ENCODE results near the gene NR2C2. TPM values are rescaled to one million over a fixed set of nuclear protein-coding genes. Genes with fewer than 3 reads are reported as not detected.

The NR2C2 gene
- total RNA-seq, 2 experiments from 2014 or later = 47.1 to 47.4 TPM

GRCh38 chr3:15071699-15072098, 124.3 kb downstream of the NR2C2 start:
- H3K27ac Mint-ChIP-seq = no peak overlapping the region
- intact Hi-C loops (cut with micrococcal nuclease) = no loop called here
- no peak for TF ChIP-seq CTCF (IDR thresholded peaks at IDR 0.05)
- ChIA-PET CTCF (interaction anchor here (1.3 kb wide), 1 partner anchor 10 kb away, joined by 5 read pairs; no protein-coding TSS in a partner anchor), POLR2A (no interaction called here)
- H3K4me1 Mint-ChIP-seq (ENCODE audit: low read depth) = no peaks in the 10 kb centered on the region
- no peak overlapping the region for H3K4me3 Mint-ChIP-seq
- no peaks in the 10 kb centered on the region for H3K27me3 Mint-ChIP-seq
- no peak for ATAC-seq
- H3K36me3 Mint-ChIP-seq (ENCODE audit: low read depth) = peaks cover 17% of the 10 kb centered on the region
- no peak for DNase-seq
- no peaks in the 10 kb centered on the region for H3K9me3 Mint-ChIP-seq

DNA sequence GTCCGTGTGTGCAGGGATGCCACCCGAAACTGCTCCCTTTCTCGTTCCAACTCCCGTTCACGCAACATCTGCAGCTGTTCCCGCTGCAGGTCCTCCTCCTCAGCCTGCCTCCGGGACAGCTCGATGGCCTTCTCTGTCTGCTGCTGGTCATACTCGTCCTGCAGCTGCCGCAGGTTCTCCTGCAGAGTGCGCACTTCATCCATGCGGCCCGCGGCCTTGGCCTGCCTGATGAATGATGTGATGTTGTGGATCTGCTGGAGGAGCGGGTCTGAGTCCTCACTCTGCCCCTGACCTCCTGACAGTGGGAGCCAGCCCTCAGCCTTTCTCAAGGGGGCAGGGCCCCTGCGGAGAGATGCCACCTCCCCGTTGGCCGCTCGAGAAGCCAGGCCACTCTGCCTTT, 127.1 kb downstream of the NR2C2 start:
- Mint-ChIP-seq H3K27ac (no peak overlapping the region), H3K4me3 (no peak overlapping the region), H3K27me3 (no peaks in the 10 kb centered on the region), H3K9me3 (no peaks in the 10 kb centered on the region), H3K36me3 (ENCODE audit: low read depth) (peaks cover 23% of the 10 kb centered on the region), H3K4me1 (ENCODE audit: low read depth) (no peaks in the 10 kb centered on the region)
- ChIA-PET POLR2A (interaction anchor here (0.6 to 2.3 kb wide), 3 partner anchors 10 to 128 kb away, joined by 3 to 8 read pairs (median 4); partner anchors contain the start of gene MRPS25), CTCF (interaction anchor here (0.6 kb wide), 1 partner anchor 121 kb away, joined by 3 read pairs; no protein-coding TSS in a partner anchor)
- intact Hi-C loops (cut with micrococcal nuclease) = no loop called here
- no peak for TF ChIP-seq CTCF (IDR thresholded peaks at IDR 0.05)
- DNase-seq = no peak
- ATAC-seq = no peak

- H3K27me3 Mint-ChIP-seq = no peaks in the 10 kb centered on the region
- H3K36me3 Mint-ChIP-seq (ENCODE audit: low read depth) = peaks cover 45% of the 10 kb centered on the region
- ChIA-PET CTCF (no interaction called here), POLR2A (no interaction called here)
- no peaks in the 10 kb centered on the region for H3K9me3 Mint-ChIP-seq
- no peaks in the 10 kb centered on the region for H3K4me1 Mint-ChIP-seq (ENCODE audit: low read depth)
- H3K27ac Mint-ChIP-seq = no peak overlapping the region
- no peak for ATAC-seq
- no peak overlapping the region for H3K4me3 Mint-ChIP-seq
- intact Hi-C loops (cut with micrococcal nuclease) = no loop called here
- no peak for TF ChIP-seq CTCF (IDR thresholded peaks at IDR 0.05)
- no peak for DNase-seq
Measured at GRCh38 chr3:15079091-15079490, 131.7 kb downstream of the NR2C2 start.

DNA sequence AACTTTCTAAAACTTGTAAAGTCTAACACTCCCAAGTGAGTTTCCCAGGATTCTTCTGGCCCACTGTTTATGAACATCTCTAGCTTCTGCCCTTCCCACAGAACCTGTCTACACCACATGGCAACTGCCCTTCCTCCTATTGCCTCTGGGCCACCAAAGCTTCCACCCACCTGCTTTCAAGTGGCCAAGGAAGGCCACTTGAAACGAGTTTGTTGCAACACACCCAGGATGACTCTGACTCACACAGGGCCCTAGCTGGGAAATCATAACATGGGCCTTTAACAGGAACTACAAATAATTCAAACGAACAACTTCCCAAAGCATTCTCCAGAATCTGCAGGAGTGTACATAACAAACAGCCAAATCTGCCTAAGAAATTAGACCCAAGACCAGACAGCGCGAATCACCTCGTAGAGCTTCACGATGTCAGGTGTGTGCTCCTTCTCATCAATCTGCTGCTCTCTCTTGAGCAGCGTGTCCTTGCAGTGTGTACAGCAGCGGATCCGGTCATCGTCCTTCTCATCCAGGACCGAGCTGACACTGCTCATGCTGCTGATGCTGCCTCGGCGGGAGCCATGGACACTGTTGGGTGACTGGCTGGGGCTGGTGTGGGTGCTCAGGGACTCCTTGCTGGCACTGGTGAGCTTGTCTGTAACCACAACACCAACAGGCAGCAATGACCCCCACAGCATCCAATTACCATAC, 134.7 kb downstream of the NR2C2 start:
- intact Hi-C loops (cut with micrococcal nuclease) = no loop called here
- TF ChIP-seq CTCF (IDR thresholded peaks at IDR 0.05) = no peak
- Mint-ChIP-seq H3K4me3 (no peak overlapping the region), H3K4me1 (ENCODE audit: low read depth) (no peaks in the 10 kb centered on the region), H3K9me3 (no peaks in the 10 kb centered on the region), H3K27ac (no peak overlapping the region), H3K27me3 (no peaks in the 10 kb centered on the region), H3K36me3 (ENCODE audit: low read depth) (peaks cover 38% of the 10 kb centered on the region)
- ATAC-seq (no peak), DNase-seq (no peak)
- CTCF ChIA-PET = interaction anchor here (1.4 kb wide), 1 partner anchor 11 kb away, joined by 5 read pairs; no protein-coding TSS in a partner anchor
- POLR2A ChIA-PET = interaction anchor here (0.8 to 1.2 kb wide), 4 partner anchors 9 to 53 kb away, joined by 3 to 4 read pairs (median 3); partner anchors contain the start of gene RBSN

- ATAC-seq (no peak), DNase-seq (no peak)
- CTCF ChIA-PET = interaction anchor here (0.6 kb wide), 1 partner anchor 18 kb away, joined by 3 read pairs; the partner anchor contains the start of gene MRPS25
- no peak for TF ChIP-seq CTCF (IDR thresholded peaks at IDR 0.05)
- peaks cover 36% of the 10 kb centered on the region for H3K36me3 Mint-ChIP-seq (ENCODE audit: low read depth)
- H3K27ac Mint-ChIP-seq = no peak overlapping the region
- H3K4me3 Mint-ChIP-seq = no peak overlapping the region
- no peaks in the 10 kb centered on the region for H3K27me3 Mint-ChIP-seq
- POLR2A ChIA-PET = no interaction called here
- no peaks in the 10 kb centered on the region for H3K9me3 Mint-ChIP-seq
- no peaks in the 10 kb centered on the region for H3K4me1 Mint-ChIP-seq (ENCODE audit: low read depth)
- intact Hi-C loops (cut with micrococcal nuclease) = no loop called here
Measured at GRCh38 chr3:15083252-15083651, 135.9 kb downstream of the NR2C2 start.

Data from activated CD8-positive, alpha-beta T cell treated with anti-CD3 and anti-CD28 coated beads for 36 hours (primary cell).